ENCODE measurements around the gene UNK. TPM values are rescaled to one million over a fixed set of nuclear protein-coding genes. Genes with fewer than 3 reads are reported as not detected.

The UNK gene
- total and polyA plus RNA-seq, 9 of the 15 experiments (the other 6 are each of a cell fraction or from before 2014, with no cell fraction given): 12.8 to 38.6 (median 24.8) TPM

GRCh38 chr17:75827308-75828075, 42.9 kb downstream of the UNK start (continued):
- 0 out of 2 replicates have a peak, but pooled peaks have one; percentile 15 for TF ChIP-seq CTBP1 (IDR thresholded peaks at IDR 0.05; ENCODE audit: borderline replicate concordance)
- TF ChIP-seq CAMTA2 (CRISPR knock-in tag; conservative IDR thresholded peaks at IDR 0.05): no peak
- peak; percentile 34; the same call in 1 of the 2 replicates for TF ChIP-seq MTA3 (IDR thresholded peaks at IDR 0.05; ENCODE audit: borderline replicate concordance)
- no peak for TF ChIP-seq KAT8 (IDR thresholded peaks at IDR 0.05; ENCODE audit: low read depth)
- TF ChIP-seq POLR2A (conservative IDR thresholded peaks at IDR 0.05): 0 out of 2 replicates have a peak, but pooled peaks have one; percentile 1
- no peak for TF ChIP-seq CBX5 (IDR thresholded peaks at IDR 0.05; ENCODE audit: borderline replicate concordance, low read depth)
- TF ChIP-seq MAZ (CRISPR knock-in tag; conservative IDR thresholded peaks at IDR 0.05 in 1 of 2, IDR thresholded peaks at IDR 0.05 in 1 of 2): 0 out of 4 replicates have a peak, but pooled peaks of 1 of the 2 experiments have one; percentile 33
- TF ChIP-seq POLR2G (IDR thresholded peaks at IDR 0.05; ENCODE audit: low read depth, low read length): peak; percentile 77
- 0 out of 2 replicates have a peak, but pooled peaks have one; percentile 33 for TF ChIP-seq SMC3 (conservative IDR thresholded peaks at IDR 0.05; ENCODE audit: insufficient read depth, low read depth, low read length)
- peak; percentile 20 for TF ChIP-seq HMGN3 (IDR thresholded peaks at IDR 0.05; ENCODE audit: borderline replicate concordance, extremely low read depth, insufficient read length, low read depth, low read length)
- no peak for TF ChIP-seq ZBTB1 (CRISPR knock-in tag; IDR thresholded peaks at IDR 0.05; ENCODE audit: borderline replicate concordance, low read depth)

GRCh38 chr17:75828076-75828400, 43.4 kb downstream of the UNK start:
- DNase-seq (ENCODE audit: extremely low read depth in 1 of 4, low spot score in 3 of 4): no peak
- ChIA-PET CTCF (ENCODE audit: low intra/inter-chr PET ratio) (interaction anchor here (1.3 kb wide), 1 partner anchor 64 kb away, joined by 3 read pairs; the partner anchor contains the start of gene GALK1), POLR2A (interaction anchor here (0.5 to 8.0 kb wide), 8 partner anchors 8 to 617 kb away, joined by 3 to 121 read pairs (median 6); partner anchors contain the start of gene UNC13D)
- no peaks in the 10 kb centered on the region for H3K79me2 ChIP-seq (ENCODE audit: control insufficient read depth, insufficient read depth, low read length)
- no peaks in the 10 kb centered on the region for H3K27me3 ChIP-seq (ENCODE audit: control insufficient read depth in 2 of 2, insufficient read depth in 2 of 2, low read length in 2 of 2)
- 0 out of 2 replicates have a peak, but pooled peaks cover 4% of the 10 kb centered on the region for H4K20me1 ChIP-seq (replicated peaks; ENCODE audit: control insufficient read depth, insufficient read depth, low read length)
- H3K27ac ChIP-seq (ENCODE audit: extremely low read depth, low read depth, low read length): no peak overlapping the region
- BruUV-seq (replicated peaks): no TSS peak
- in situ Hi-C loops (cut with MboI): no loop called here
- no peak overlapping the region for H3K4me2 ChIP-seq (ENCODE audit: insufficient read depth, low read length)
- no peak overlapping the region for H2AFZ ChIP-seq (ENCODE audit: low read depth, low read length)
- H3K9me3 ChIP-seq (replicated peaks; ENCODE audit: control insufficient read depth, insufficient read depth, low read depth, low read length): no peaks in the 10 kb centered on the region
- H3K9me1 ChIP-seq (ENCODE audit: control insufficient read depth, insufficient read depth, low read length): no peaks in the 10 kb centered on the region
- no peak for ATAC-seq
- FAIRE-seq: no peak
- no peak overlapping the region for H3K9ac ChIP-seq (ENCODE audit: insufficient read depth in 1 of 2, low read depth in 2 of 2, low read length in 2 of 2)
- H3K36me3 ChIP-seq (ENCODE audit: control insufficient read depth, insufficient read depth, low read length): peaks cover 83% of the 10 kb centered on the region; the same call in 2 of the 3 replicates
- WGBS (ENCODE audit: insufficient coverage, low coverage, missing lambda C conversion rate): 92% methylated on average over 10 of the region's 11 CpGs
- H3K4me1 ChIP-seq (replicated peaks in 1 of 2; ENCODE audit: control insufficient read depth in 2 of 2, insufficient read depth in 2 of 2, low read length in 2 of 2): peaks cover 0 to 54% of the 10 kb centered on the region in 2 experiments; a peak in 2 of 5 replicates
- no peak overlapping the region for H3K4me3 ChIP-seq
- intact Hi-C loops (cut with micrococcal nuclease): no loop called here
- TF ChIP-seq EZH2 (IDR thresholded peaks at IDR 0.05; ENCODE audit: borderline replicate concordance, low read depth, low read length): no peak
- no peak for TF ChIP-seq E2F6 (IDR thresholded peaks at IDR 0.05; ENCODE audit: borderline replicate concordance in 1 of 2, extremely low read depth in 1 of 2, insufficient read depth in 1 of 2, insufficient read length in 1 of 2, low read depth in 1 of 2, low read length in 1 of 2, poor library complexity in 1 of 2, severe bottlenecking in 1 of 2)
- TF ChIP-seq SMC3 (conservative IDR thresholded peaks at IDR 0.05; ENCODE audit: insufficient read depth, low read depth, low read length): no peak
- no peak for TF ChIP-seq E2F5 (CRISPR knock-in tag; IDR thresholded peaks at IDR 0.05)
- no peak for TF ChIP-seq ZFP36 (IDR thresholded peaks at IDR 0.05; ENCODE audit: low read depth, low read length, partially characterized antibody)
- TF ChIP-seq ZNF551 (CRISPR knock-in tag; IDR thresholded peaks at IDR 0.05): no peak
- no peak for TF ChIP-seq ZNF140 (CRISPR knock-in tag; IDR thresholded peaks at IDR 0.05)
- no peak for TF ChIP-seq MTA3 (IDR thresholded peaks at IDR 0.05; ENCODE audit: borderline replicate concordance)
- no peak for TF ChIP-seq ZC3H8 (IDR thresholded peaks at IDR 0.05)
- no peak for TF ChIP-seq SMARCE1 (IDR thresholded peaks at IDR 0.05)
